Measurements from ENCODE around the gene YKT6.

Gene YKT6

GRCh38 chr7:44223362-44224079 is 22.7 kb downstream of the YKT6 start:
- no peak for DNase-seq (ENCODE audit: insufficient read length)
- no peak for FAIRE-seq
- TF ChIP-seq TAF1 (IDR thresholded peaks at IDR 0.05; ENCODE audit: borderline replicate concordance, low read depth, low read length): no peak
- no peak for TF ChIP-seq POLR2AphosphoS5 (IDR thresholded peaks at IDR 0.05; ENCODE audit: low read depth, low read length)
- TF ChIP-seq POLR2A (IDR thresholded peaks at IDR 0.05; ENCODE audit: low read depth, low read length): no peak

- no peak for FAIRE-seq
- TF ChIP-seq TAF1 (IDR thresholded peaks at IDR 0.05; ENCODE audit: borderline replicate concordance, low read depth, low read length): no peak
- no peak for TF ChIP-seq POLR2A (IDR thresholded peaks at IDR 0.05; ENCODE audit: low read depth, low read length)
- no peak for TF ChIP-seq POLR2AphosphoS5 (IDR thresholded peaks at IDR 0.05; ENCODE audit: low read depth, low read length)
- no peak for DNase-seq (ENCODE audit: insufficient read length)
Measured at GRCh38 chr7:44224080-44224973, 23.5 kb downstream of the YKT6 start.

- TF ChIP-seq POLR2A (IDR thresholded peaks at IDR 0.05; ENCODE audit: low read depth, low read length) (no peak), POLR2AphosphoS5 (IDR thresholded peaks at IDR 0.05; ENCODE audit: low read depth, low read length) (no peak), TAF1 (IDR thresholded peaks at IDR 0.05; ENCODE audit: borderline replicate concordance, low read depth, low read length) (no peak)
- FAIRE-seq (no peak), DNase-seq (ENCODE audit: insufficient read length) (no peak)
Measured at GRCh38 chr7:44224974-44225565, 24.3 kb downstream of the YKT6 start.

- DNase-seq (ENCODE audit: insufficient read length) (no peak), FAIRE-seq (no peak)
- no peak for TF ChIP-seq TAF1 (IDR thresholded peaks at IDR 0.05; ENCODE audit: borderline replicate concordance, low read depth, low read length)
Measured at GRCh38 chr7:44225566-44226395, 25.0 kb downstream of the YKT6 start.

- FAIRE-seq (no peak), DNase-seq (ENCODE audit: insufficient read length) (no peak)
- no peak for TF ChIP-seq TAF1 (IDR thresholded peaks at IDR 0.05; ENCODE audit: borderline replicate concordance, low read depth, low read length)
- no peak for TF ChIP-seq POLR2A (IDR thresholded peaks at IDR 0.05; ENCODE audit: low read depth, low read length)
- TF ChIP-seq POLR2AphosphoS5 (IDR thresholded peaks at IDR 0.05; ENCODE audit: low read depth, low read length): no peak
Measured at GRCh38 chr7:44226396-44226753, 25.6 kb downstream of the YKT6 start.

- TF ChIP-seq POLR2A (IDR thresholded peaks at IDR 0.05; ENCODE audit: low read depth, low read length) (no peak), TAF1 (IDR thresholded peaks at IDR 0.05; ENCODE audit: borderline replicate concordance, low read depth, low read length) (no peak), POLR2AphosphoS5 (IDR thresholded peaks at IDR 0.05; ENCODE audit: low read depth, low read length) (no peak)
- FAIRE-seq (no peak), DNase-seq (ENCODE audit: insufficient read length) (no peak)
Measured at GRCh38 chr7:44227911-44228310, 27.1 kb downstream of the YKT6 start.

- TF ChIP-seq TAF1 (IDR thresholded peaks at IDR 0.05; ENCODE audit: borderline replicate concordance, low read depth, low read length): no peak
- no peak for TF ChIP-seq POLR2AphosphoS5 (IDR thresholded peaks at IDR 0.05; ENCODE audit: low read depth, low read length)
- no peak for TF ChIP-seq POLR2A (IDR thresholded peaks at IDR 0.05; ENCODE audit: low read depth, low read length)
- FAIRE-seq: no peak
- no peak for DNase-seq (ENCODE audit: insufficient read length)
Measured at GRCh38 chr7:44228571-44229350, 28.0 kb downstream of the YKT6 start.

GRCh38 chr7:44229546-44230105 is 28.8 kb downstream of the YKT6 start:
- FAIRE-seq: no peak

GRCh38 chr7:44230286-44230685 is 29.5 kb downstream of the YKT6 start:
- TF ChIP-seq TAF1 (IDR thresholded peaks at IDR 0.05; ENCODE audit: borderline replicate concordance, low read depth, low read length) (no peak), POLR2AphosphoS5 (IDR thresholded peaks at IDR 0.05; ENCODE audit: low read depth, low read length) (no peak), POLR2A (IDR thresholded peaks at IDR 0.05; ENCODE audit: low read depth, low read length) (no peak)
- DNase-seq (ENCODE audit: insufficient read length): no peak
- FAIRE-seq: no peak

More at GRCh38 chr7:44229546-44230105, 28.8 kb downstream of the YKT6 start:
- DNase-seq (ENCODE audit: insufficient read length): no peak
- no peak for TF ChIP-seq POLR2AphosphoS5 (IDR thresholded peaks at IDR 0.05; ENCODE audit: low read depth, low read length)
- no peak for TF ChIP-seq TAF1 (IDR thresholded peaks at IDR 0.05; ENCODE audit: borderline replicate concordance, low read depth, low read length)
- no peak for TF ChIP-seq POLR2A (IDR thresholded peaks at IDR 0.05; ENCODE audit: low read depth, low read length)

- DNase-seq (ENCODE audit: insufficient read length) (no peak), FAIRE-seq (no peak)
- no peak for TF ChIP-seq POLR2A (IDR thresholded peaks at IDR 0.05; ENCODE audit: low read depth, low read length)
- no peak for TF ChIP-seq TAF1 (IDR thresholded peaks at IDR 0.05; ENCODE audit: borderline replicate concordance, low read depth, low read length)
- TF ChIP-seq POLR2AphosphoS5 (IDR thresholded peaks at IDR 0.05; ENCODE audit: low read depth, low read length): no peak
Measured at GRCh38 chr7:44231088-44231487, 30.3 kb downstream of the YKT6 start.

All from GM12892 (cell line).